Activated naive CD8-positive, alpha-beta T cell (primary cell): ENCODE measurements around the gene SLC16A4.
A peak's percentile ranks its signal among the peaks of the same experiment; 100 is the strongest.

ENCODE experiments used
- H3K27ac Mint-ChIP-seq: one replicate; pipeline ENCODE4 v1.8.0; 2021; ENCODE audit warnings: mixed read lengths
- H3K27me3 Mint-ChIP-seq: one replicate; pipeline ENCODE4 v1.8.0; 2021; ENCODE audit warnings: mixed read lengths
- H3K36me3 Mint-ChIP-seq: one replicate; pipeline ENCODE4 v1.8.0; 2021; ENCODE audit warnings: mixed read lengths
- H3K4me1 Mint-ChIP-seq: one replicate; pipeline ENCODE4 v1.8.0; 2021; ENCODE audit warnings: low read depth, mixed read lengths
- H3K4me3 Mint-ChIP-seq: one replicate; pipeline ENCODE4 v1.8.0; 2021; ENCODE audit warnings: mild to moderate bottlenecking, mixed read lengths
- H3K9me3 Mint-ChIP-seq: one replicate; pipeline ENCODE4 v1.8.0; 2021; ENCODE audit warnings: low read depth, mixed read lengths

Gene SLC16A4

GRCh38 chr1:110393691-110394492 is 3.1 kb upstream of the SLC16A4 start:
- Mint-ChIP-seq H3K36me3 (peaks cover 7% of the 10 kb centered on the region), H3K4me1 (peaks cover 2% of the 10 kb centered on the region), H3K27me3 (no peaks in the 10 kb centered on the region), H3K27ac (no peak overlapping the region), H3K9me3 (no peaks in the 10 kb centered on the region), H3K4me3 (no peak overlapping the region)

DNA sequence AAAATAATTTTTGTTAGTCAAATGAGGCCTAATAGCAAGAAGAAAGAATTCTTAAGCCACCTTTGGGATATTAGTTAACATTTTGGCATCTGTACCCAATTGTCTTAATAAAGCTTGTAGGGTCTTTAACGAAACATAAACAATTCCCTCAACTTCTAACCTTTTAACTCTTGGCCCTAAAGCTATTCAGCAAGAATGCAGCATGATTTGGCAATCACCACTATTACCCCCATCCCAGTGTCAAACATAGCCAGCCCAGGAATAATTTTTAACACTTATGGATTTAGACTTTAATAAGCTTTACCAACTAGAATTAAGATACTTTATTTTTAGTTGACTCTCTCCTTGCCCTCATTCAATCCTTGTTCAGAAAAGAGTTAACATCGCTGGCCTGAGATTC is 2.5 kb upstream of the SLC16A4 start:
- Mint-ChIP-seq H3K4me3 (no peak overlapping the region), H3K4me1 (peaks cover 2% of the 10 kb centered on the region), H3K27ac (no peak overlapping the region), H3K36me3 (peaks cover 6% of the 10 kb centered on the region), H3K27me3 (no peaks in the 10 kb centered on the region), H3K9me3 (no peaks in the 10 kb centered on the region)

- Mint-ChIP-seq H3K4me3 (no peak overlapping the region), H3K9me3 (no peaks in the 10 kb centered on the region), H3K27me3 (no peaks in the 10 kb centered on the region), H3K27ac (no peak overlapping the region), H3K36me3 (peaks cover 7% of the 10 kb centered on the region), H3K4me1 (no peaks in the 10 kb centered on the region)
Measured at GRCh38 chr1:110390096-110390495, 730 bp downstream of the SLC16A4 start.

GRCh38 chr1:110387048-110387754 is 3.6 kb downstream of the SLC16A4 start:
- Mint-ChIP-seq H3K4me1 (peaks cover 18% of the 10 kb centered on the region), H3K9me3 (no peaks in the 10 kb centered on the region), H3K27me3 (no peaks in the 10 kb centered on the region), H3K27ac (no peak overlapping the region), H3K36me3 (peaks cover 3% of the 10 kb centered on the region), H3K4me3 (no peak overlapping the region)

DNA sequence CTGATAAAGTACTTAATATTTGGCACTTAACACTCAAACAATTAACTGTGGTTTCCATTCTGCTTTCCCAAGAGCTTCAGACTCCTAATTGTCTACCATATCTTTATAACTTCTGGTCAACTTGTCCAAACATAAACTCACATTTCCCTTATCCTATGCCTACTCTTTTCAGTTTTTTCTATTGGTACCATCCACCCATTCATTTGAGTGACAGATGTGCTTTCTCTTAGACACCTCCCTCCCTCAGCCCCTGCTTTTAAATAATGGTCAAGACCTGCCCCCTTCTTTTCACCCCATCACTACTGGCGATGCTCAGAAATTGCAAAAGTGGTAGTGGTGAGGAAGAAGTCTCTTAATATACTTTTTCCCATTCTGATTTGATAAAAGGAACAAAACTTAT is 5.5 kb downstream of the SLC16A4 start:
- Mint-ChIP-seq H3K36me3 (peaks cover 5% of the 10 kb centered on the region), H3K4me1 (peaks cover 18% of the 10 kb centered on the region)

DNA sequence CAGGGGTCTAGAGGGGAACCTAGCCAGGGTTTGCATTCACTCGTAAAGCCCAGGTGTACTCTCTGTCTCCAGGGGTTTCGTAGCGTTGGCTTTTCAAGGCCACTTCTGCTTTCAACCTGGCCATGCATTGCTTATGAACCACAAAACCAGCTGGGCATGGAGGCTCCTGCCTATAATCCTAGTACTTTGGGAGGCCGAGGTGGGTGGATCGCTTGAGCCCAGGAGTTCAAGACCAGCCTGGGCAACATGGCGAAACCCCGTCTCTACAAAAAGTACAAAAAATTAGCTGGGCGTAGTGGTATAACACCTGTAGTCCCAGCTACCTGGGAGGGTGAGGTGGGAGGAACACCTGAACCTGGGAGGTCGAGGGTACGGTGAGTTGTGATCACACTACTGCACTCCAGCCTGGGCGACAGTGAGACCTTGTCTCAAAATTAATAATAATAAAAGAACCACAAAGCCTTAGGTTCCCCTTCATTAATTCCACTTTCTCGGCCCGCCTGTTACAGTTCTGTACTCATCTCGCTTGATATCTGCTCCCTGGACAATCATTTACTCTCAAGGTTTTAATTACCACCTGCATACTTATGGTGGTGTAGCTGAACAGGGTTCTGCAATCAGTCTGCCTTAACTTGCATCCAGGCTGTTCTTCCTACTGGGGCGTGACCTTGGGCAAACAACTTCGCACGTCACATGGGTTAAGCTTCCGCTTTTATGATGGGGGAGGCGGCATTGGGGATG is 6.1 kb downstream of the SLC16A4 start:
- Mint-ChIP-seq H3K36me3 (peaks cover 7% of the 10 kb centered on the region), H3K27ac (no peak overlapping the region), H3K4me1 (peaks cover 18% of the 10 kb centered on the region), H3K9me3 (no peaks in the 10 kb centered on the region), H3K27me3 (no peaks in the 10 kb centered on the region), H3K4me3 (no peak overlapping the region)

More for the DNA sequence above, 5.5 kb downstream of the SLC16A4 start:
- Mint-ChIP-seq H3K27me3 (no peaks in the 10 kb centered on the region), H3K27ac (no peak overlapping the region), H3K9me3 (no peaks in the 10 kb centered on the region), H3K4me3 (no peak overlapping the region)

- H3K36me3 Mint-ChIP-seq: peaks cover 12% of the 10 kb centered on the region
- H3K4me1 Mint-ChIP-seq: peaks cover 18% of the 10 kb centered on the region
- no peaks in the 10 kb centered on the region for H3K9me3 Mint-ChIP-seq
- peak overlapping the region; percentile 61 for H3K4me3 Mint-ChIP-seq
- H3K27ac Mint-ChIP-seq: peak overlapping the region; percentile 47
- no peaks in the 10 kb centered on the region for H3K27me3 Mint-ChIP-seq
Measured at GRCh38 chr1:110383251-110383990, 7.4 kb downstream of the SLC16A4 start.

- Mint-ChIP-seq H3K36me3 (peaks cover 11% of the 10 kb centered on the region), H3K4me1 (peaks cover 18% of the 10 kb centered on the region), H3K9me3 (no peaks in the 10 kb centered on the region), H3K27ac (no peak overlapping the region), H3K4me3 (no peak overlapping the region), H3K27me3 (no peaks in the 10 kb centered on the region)
Measured at GRCh38 chr1:110380672-110381283, 10.0 kb downstream of the SLC16A4 start.

DNA sequence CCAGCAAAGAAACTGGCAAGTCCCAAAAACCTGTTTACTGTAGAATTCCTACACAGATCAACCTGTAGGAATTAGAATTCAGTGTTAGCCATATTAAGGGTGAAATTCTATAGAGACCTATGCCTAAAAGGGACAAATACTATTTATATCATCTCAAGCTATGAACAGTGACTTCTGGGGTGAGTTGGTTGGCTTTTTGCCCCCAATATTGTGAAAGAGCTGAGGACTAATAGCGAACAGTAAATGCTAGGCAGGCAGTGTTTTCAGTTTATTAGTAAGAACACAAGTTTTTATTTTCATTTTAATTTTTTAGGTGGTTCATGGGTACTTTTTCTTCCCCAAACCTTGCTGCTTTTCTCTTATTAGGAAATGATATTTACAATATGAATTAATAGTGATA is 15.3 kb downstream of the SLC16A4 start:
- Mint-ChIP-seq H3K9me3 (no peaks in the 10 kb centered on the region), H3K4me1 (peaks cover 7% of the 10 kb centered on the region), H3K36me3 (peaks cover 9% of the 10 kb centered on the region), H3K27ac (no peak overlapping the region), H3K27me3 (no peaks in the 10 kb centered on the region), H3K4me3 (no peak overlapping the region)

GRCh38 chr1:110370827-110371226 is 20.0 kb downstream of the SLC16A4 start:
- H3K36me3 Mint-ChIP-seq: no peaks in the 10 kb centered on the region
- no peak overlapping the region for H3K4me3 Mint-ChIP-seq
- peak overlapping the region; percentile 25 for H3K27ac Mint-ChIP-seq
- H3K9me3 Mint-ChIP-seq: no peaks in the 10 kb centered on the region
- H3K4me1 Mint-ChIP-seq: peaks cover 11% of the 10 kb centered on the region
- H3K27me3 Mint-ChIP-seq: no peaks in the 10 kb centered on the region

- Mint-ChIP-seq H3K4me1 (peaks cover 3% of the 10 kb centered on the region), H3K27ac (peak overlapping the region; percentile 10), H3K9me3 (no peaks in the 10 kb centered on the region), H3K4me3 (no peak overlapping the region), H3K36me3 (peaks cover 5% of the 10 kb centered on the region), H3K27me3 (no peaks in the 10 kb centered on the region)
Measured at GRCh38 chr1:110364221-110364620, 26.6 kb downstream of the SLC16A4 start.

GRCh38 chr1:110361856-110362255 is 29.0 kb downstream of the SLC16A4 start:
- Mint-ChIP-seq H3K27me3 (no peaks in the 10 kb centered on the region), H3K4me1 (peaks cover 6% of the 10 kb centered on the region), H3K4me3 (no peak overlapping the region), H3K36me3 (peaks cover 9% of the 10 kb centered on the region), H3K9me3 (no peaks in the 10 kb centered on the region), H3K27ac (no peak overlapping the region)

GRCh38 chr1:110360431-110360830 is 30.4 kb downstream of the SLC16A4 start:
- no peak overlapping the region for H3K27ac Mint-ChIP-seq
- peaks cover 13% of the 10 kb centered on the region for H3K4me1 Mint-ChIP-seq
- H3K27me3 Mint-ChIP-seq: no peaks in the 10 kb centered on the region
- no peaks in the 10 kb centered on the region for H3K9me3 Mint-ChIP-seq
- H3K36me3 Mint-ChIP-seq: peaks cover 13% of the 10 kb centered on the region
- H3K4me3 Mint-ChIP-seq: no peak overlapping the region

GRCh38 chr1:110356379-110356778 is 34.4 kb downstream of the SLC16A4 start:
- Mint-ChIP-seq H3K4me3 (no peak overlapping the region), H3K9me3 (no peaks in the 10 kb centered on the region), H3K27ac (no peak overlapping the region), H3K4me1 (peaks cover 31% of the 10 kb centered on the region), H3K36me3 (peaks cover 12% of the 10 kb centered on the region), H3K27me3 (no peaks in the 10 kb centered on the region)
